ENCODE results near the gene ZMAT1. TPM values are rescaled to one million over a fixed set of nuclear protein-coding genes. Genes with fewer than 3 reads are reported as not detected.
"Not testable (repeated sequence)": the region's sequence is repeated elsewhere in the genome, so short reads cannot be mapped to it uniquely, and the experiment has no call there.

The ZMAT1 gene
- total and polyA plus RNA-seq, 2 donors (not counting 1 experiment from before 2014, with no cell fraction given): 20.6 to 38.4 TPM

GRCh38 chrX:101973066-101973465 lies 41.2 kb upstream of the ZMAT1 start:
- ATAC-seq (ENCODE audit: low read depth): no peak
- H3K4me1 Mint-ChIP-seq: no peaks in the 10 kb centered on the region
- no peak overlapping the region for H3K9ac ChIP-seq (ENCODE audit: low read length)

GRCh38 chrX:101964923-101965539 lies 33.2 kb upstream of the ZMAT1 start:
- H3K27me3 Mint-ChIP-seq; H3K9ac ChIP-seq (ENCODE audit: low read length); H3K27ac Mint-ChIP-seq; H2AFZ ChIP-seq (ENCODE audit: insufficient read depth, low read depth, low read length, poor library complexity, severe bottlenecking); H3K4me2 ChIP-seq (replicated peaks; ENCODE audit: low read depth, low read length, poor library complexity, severe bottlenecking); H4K20me1 ChIP-seq (ENCODE audit: control insufficient read depth, insufficient read depth, low read length, poor library complexity, severe bottlenecking); DNase-seq; CTCF ChIA-PET; H3K79me2 ChIP-seq (ENCODE audit: control insufficient read depth, insufficient read depth, low read length); H3K4me3 Mint-ChIP-seq; intact Hi-C loops (cut with micrococcal nuclease); H3K27ac ChIP-seq (ENCODE audit: low read length in 2 of 2); H3K4me1 Mint-ChIP-seq; ATAC-seq (ENCODE audit: low read depth); H3K9me3 Mint-ChIP-seq (ENCODE audit: insufficient read depth); H3K9me3 ChIP-seq (ENCODE audit: control extremely low read depth in 1 of 3, control insufficient read depth in 2 of 3, insufficient read depth in 1 of 3, low read length in 2 of 3); POLR2A ChIA-PET; H3K4me3 ChIP-seq (ENCODE audit: control extremely low read depth in 1 of 5, extremely low read depth in 1 of 5, insufficient read depth in 1 of 5, low read depth in 2 of 5, low read length in 4 of 5); H3K4me1 ChIP-seq (ENCODE audit: control insufficient read depth in 2 of 2, insufficient read depth in 2 of 2, low read length in 2 of 2); H3K27me3 ChIP-seq (replicated peaks in 1 of 4; ENCODE audit: control extremely low read depth in 1 of 4, control insufficient read depth in 3 of 4, insufficient read depth in 4 of 4, low read length in 3 of 4); H3K36me3 ChIP-seq (replicated peaks in 1 of 2; ENCODE audit: control extremely low read depth in 1 of 2, control insufficient read depth in 1 of 2, extremely low read depth in 1 of 2, insufficient read depth in 2 of 2, low read length in 1 of 2): not testable (repeated sequence)
- WGBS (ENCODE audit: insufficient coverage): no CpG with 5 or more reads among the region's 2 CpGs

More at GRCh38 chrX:101973066-101973465, 41.2 kb upstream of the ZMAT1 start:
- H3K9me3 Mint-ChIP-seq (ENCODE audit: insufficient read depth): no peaks in the 10 kb centered on the region
- H3K4me1 ChIP-seq (ENCODE audit: control insufficient read depth in 2 of 2, insufficient read depth in 2 of 2, low read length in 2 of 2): no peaks in the 10 kb centered on the region
- H2AFZ ChIP-seq (ENCODE audit: insufficient read depth, low read depth, low read length, poor library complexity, severe bottlenecking): no peak overlapping the region
- no peak for DNase-seq
- no peaks in the 10 kb centered on the region for H3K36me3 ChIP-seq (replicated peaks in 1 of 2; ENCODE audit: control extremely low read depth in 1 of 2, control insufficient read depth in 1 of 2, extremely low read depth in 1 of 2, insufficient read depth in 2 of 2, low read length in 1 of 2)
- TF ChIP-seq EZH2 (IDR thresholded peaks at IDR 0.05; ENCODE audit: borderline replicate concordance, insufficient read depth, low read depth, low read length, poor library complexity, severe bottlenecking) (no peak), CTCF (IDR thresholded peaks at IDR 0.05) (no peak)
- H4K20me1 ChIP-seq (ENCODE audit: control insufficient read depth, insufficient read depth, low read length, poor library complexity, severe bottlenecking): no peaks in the 10 kb centered on the region
- H3K27me3 Mint-ChIP-seq: no peaks in the 10 kb centered on the region
- no peak overlapping the region for H3K27ac Mint-ChIP-seq
- no peak overlapping the region for H3K4me3 Mint-ChIP-seq
- no peak overlapping the region for H3K27ac ChIP-seq (ENCODE audit: low read length in 2 of 2)
- H3K4me2 ChIP-seq (replicated peaks; ENCODE audit: low read depth, low read length, poor library complexity, severe bottlenecking): no peak overlapping the region
- no peaks in the 10 kb centered on the region for H3K79me2 ChIP-seq (ENCODE audit: control insufficient read depth, insufficient read depth, low read length)
- H3K4me3 ChIP-seq (ENCODE audit: control extremely low read depth in 1 of 5, extremely low read depth in 1 of 5, insufficient read depth in 1 of 5, low read depth in 2 of 5, low read length in 4 of 5): no peak overlapping the region
- H3K27me3 ChIP-seq (replicated peaks in 1 of 4; ENCODE audit: control extremely low read depth in 1 of 4, control insufficient read depth in 3 of 4, insufficient read depth in 4 of 4, low read length in 3 of 4): no peaks in the 10 kb centered on the region
- H3K9me3 ChIP-seq (ENCODE audit: control extremely low read depth in 1 of 3, control insufficient read depth in 2 of 3, insufficient read depth in 1 of 3, low read length in 2 of 3): no peaks in the 10 kb centered on the region
- CTCF ChIA-PET: no interaction called here
- intact Hi-C loops (cut with micrococcal nuclease): no loop called here
- POLR2A ChIA-PET: no interaction called here
